HUDEP-2 (cell line): ENCODE data around the gene RPS27.
"Not testable (repeated sequence)": the region's sequence is repeated elsewhere in the genome, so short reads cannot be mapped to it uniquely, and the experiment has no call there.

Experiments
- DNase-seq, 76 experiments: peaks; one replicate each; lab custom pipeline; 2025; ENCODE audit not compliant: unreplicated experiment in 76 of 76; lab: John Stamatoyannopoulos, UW

Gene RPS27

DNA sequence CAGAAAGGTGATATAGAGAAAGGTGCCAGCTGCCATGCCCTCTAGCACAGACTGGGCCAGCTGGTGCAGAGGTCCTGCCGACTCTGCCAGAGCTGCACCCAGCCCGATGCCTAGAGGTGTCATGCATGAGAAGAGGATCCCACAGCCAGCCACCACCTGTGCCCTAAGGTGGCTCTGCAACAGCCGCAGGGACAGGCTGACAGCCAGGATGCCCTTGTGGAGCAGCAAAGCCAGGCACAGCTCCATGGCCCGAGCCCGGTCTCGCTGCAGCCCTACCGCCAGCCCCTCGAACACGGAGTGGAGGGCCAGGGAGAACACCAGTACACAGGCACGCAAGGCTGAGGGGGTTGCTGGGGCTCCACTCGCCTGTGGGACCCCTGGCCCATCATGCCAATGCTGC, 30.4 kb upstream of the RPS27 start:
- DNase-seq: no peak

DNA sequence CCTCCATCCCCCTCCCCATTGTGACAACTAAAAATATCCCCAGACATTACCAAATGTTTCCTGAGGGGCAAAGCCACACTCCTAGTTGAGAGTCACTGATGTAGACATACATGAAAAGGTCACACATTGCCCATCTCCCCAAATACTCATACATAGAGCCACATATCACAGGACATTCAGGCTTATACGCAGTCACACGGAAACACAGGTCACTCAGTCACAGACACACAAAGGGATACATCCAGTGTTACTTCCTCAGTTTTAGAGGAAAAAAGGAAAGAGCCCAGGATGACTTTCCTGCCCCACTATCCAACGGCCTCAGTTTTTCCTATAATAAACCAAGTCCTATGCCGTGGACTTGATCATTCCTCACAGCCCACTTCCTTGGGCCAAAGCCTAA, 29.1 kb upstream of the RPS27 start:
- DNase-seq: no peak

DNA sequence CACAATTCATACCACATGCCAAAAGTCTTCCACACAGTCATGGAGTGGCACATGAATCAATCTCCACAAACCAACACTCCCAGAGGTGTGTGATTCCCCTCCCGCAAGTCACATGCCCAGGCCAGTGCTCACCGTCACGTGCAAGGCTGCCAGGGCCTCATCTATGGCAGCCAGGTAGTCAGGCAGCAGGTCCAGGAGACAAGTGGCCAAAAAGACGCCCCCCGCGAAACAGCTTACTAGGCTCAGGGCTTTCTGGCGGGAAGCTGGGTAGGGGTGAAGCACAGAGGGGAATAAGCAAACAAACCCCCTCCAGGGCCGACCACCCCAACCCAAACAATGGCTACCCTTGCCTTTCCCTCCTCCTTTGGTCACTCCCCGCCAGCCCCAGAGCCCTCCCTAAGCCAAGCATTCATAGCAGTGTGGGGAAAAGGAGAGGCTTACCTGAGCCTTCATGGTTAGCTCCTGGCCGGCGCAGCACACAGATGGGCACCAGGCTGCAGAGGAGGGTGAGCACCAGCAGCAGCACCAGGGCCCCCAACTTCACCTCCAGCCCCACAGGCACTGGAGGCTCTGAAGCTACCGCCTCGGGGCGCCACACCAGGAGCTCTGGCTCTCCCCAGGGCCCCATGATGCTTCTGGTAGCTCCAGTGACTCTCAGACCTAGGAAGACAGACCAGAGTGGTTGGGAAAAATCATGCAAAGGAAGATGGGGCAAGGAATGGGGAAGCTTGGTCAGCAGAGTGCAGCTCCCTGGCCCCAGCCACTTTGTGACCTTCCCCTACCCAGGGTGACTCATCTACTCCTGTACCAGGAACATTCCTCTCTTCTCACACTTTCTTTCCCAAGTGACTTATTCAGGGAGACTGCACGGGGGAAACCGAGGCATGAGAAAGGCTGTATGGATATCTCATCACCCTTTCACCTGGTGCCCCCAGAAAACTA, 28.2 kb upstream of the RPS27 start:
- DNase-seq: no peak

DNA sequence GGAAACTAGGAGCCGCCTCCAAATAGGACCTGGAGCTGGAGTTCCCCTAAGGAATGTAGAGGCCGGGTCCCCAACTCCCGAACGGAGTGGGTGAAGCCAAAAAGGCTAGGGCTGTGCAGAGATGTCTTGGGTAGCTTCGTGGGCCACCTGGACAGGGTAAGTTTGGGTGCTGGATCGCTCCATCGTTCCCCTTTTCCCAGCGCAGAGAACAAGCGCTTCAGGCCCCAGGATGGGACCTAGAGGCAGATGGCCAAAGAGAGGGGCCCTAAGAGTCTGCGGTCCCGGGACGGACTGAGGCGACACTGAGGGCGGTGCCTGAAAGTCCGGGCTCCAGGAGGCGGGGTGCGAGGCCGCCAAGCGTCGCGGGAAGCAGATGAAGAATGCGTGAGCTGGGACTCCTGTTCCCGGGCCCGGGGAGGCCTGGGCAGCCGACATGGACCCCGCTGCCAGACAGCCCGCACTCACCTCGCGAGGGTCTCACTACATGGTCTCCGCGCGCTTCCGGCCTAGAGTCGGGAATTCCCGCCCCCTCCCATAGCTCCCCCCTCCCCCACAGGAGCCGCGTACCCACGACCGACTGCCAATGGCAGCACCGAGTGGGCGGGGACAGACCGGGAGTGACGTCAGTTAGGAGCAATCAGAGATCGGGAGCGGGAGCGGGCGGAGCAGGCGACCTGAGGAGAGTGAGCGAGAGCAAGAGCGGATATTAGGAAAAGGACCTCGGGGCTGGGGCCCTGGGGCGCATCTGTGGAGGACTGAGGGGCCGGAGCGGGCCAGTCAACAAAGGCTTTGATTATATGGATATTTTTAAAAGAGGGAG, 27.3 kb upstream of the RPS27 start, which contains the start of gene SLC39A1:
Gene SLC39A1, minus strand, starts transcription at position 508 of the 820 bp plus-strand sequence. CDS start 822 bp downstream, outside the sequence.
- peak in 75 of 76 experiments; percentile 46 to 98 (median 93) for DNase-seq

DNA sequence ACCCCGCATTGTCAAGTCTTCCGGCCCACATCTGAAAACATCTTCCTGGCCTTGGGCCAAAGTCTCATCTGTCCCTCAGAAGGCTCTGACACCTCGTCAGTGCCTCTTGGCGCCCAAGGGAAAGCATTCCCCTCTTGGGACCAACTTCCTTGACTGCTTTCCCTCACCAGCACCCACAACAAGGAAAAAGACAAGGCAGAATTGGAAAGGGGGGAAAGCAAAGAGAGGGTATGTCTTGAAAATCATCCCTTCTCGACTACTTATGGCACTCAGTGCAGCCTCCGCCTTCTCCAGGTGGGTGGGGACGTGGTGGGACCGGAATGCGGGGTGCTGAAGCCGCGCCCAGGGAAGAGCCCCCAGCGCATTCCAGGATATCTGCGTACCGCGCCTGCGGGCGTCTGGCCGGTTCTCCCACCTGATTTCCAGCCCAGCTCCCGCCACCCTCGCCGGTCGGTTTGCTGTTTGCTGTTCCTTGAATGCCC, 26.7 kb upstream of the RPS27 start:
- peak in 7 of 76 experiments; percentile 34 to 89 (median 64) for DNase-seq

DNA sequence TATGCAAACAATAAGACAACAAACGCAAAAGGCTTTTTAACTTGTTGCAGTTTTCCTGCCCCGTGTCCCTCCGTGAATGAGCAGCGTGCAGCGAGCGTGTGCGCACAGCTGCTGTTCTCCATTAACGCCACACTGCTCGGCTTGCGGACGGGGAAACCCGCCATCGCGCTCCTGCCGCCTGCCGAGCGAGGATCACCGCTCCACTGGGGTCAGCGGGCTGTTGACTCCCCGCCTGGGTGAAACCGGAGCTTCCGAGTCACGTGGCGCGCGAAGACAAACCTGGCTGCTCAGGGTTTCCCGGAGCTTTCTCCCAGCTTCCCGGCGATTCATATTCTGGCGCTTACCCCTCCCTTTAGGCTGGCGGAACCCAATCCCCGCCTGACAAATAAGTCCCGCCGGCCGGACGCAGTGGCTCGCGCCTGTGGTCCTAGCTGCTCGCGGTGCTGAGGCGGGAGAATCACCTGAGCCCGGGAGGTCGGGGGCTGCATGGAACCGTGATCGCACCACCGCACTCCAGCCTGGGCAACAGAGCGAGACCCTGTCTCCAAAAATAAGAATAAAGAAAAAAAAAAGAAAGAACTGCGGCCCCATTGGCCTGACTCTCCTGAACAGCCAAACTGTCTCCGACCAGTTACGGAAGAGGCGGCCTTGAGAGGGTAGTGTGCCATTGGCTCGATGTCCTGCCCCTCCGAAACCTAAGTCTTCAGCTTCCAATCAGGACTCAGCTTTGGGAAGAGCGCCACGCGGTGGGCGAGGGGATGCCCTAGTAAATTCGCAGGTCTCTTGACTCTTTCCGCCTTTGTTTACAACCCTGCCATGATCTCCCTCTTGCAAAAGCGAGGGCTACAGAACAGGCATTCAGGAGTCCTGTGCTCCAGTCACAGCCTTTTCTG, 23.2 kb upstream of the RPS27 start, which contains the start of gene CREB3L4:
Gene CREB3L4, plus strand, starts transcription at position 796 of the 893 bp plus-strand sequence. CDS start 624 bp downstream, outside the sequence.
- DNase-seq: peak in 75 of 76 experiments; percentile 24 to 94 (median 85)

DNA sequence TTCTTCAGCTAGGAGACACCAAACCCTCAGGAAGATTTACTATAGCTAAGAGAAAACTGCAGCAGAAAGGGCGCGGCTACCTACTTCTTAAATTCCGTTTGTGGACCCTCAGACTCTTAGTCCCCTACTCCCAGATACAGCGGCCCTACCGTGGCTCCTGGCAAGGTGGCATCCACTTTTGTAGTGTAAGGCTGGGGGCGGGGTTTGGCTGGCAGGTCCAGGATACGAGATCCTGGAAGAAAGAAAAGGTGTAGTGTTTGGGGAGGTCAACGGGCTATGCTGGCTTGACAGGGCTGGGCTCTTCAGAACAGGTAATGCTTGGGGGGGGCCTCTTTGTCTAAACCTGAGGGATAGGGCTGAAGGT, 22.6 kb upstream of the RPS27 start:
- DNase-seq: peak in 5 of 76 experiments; percentile 13 to 55 (median 20)

DNA sequence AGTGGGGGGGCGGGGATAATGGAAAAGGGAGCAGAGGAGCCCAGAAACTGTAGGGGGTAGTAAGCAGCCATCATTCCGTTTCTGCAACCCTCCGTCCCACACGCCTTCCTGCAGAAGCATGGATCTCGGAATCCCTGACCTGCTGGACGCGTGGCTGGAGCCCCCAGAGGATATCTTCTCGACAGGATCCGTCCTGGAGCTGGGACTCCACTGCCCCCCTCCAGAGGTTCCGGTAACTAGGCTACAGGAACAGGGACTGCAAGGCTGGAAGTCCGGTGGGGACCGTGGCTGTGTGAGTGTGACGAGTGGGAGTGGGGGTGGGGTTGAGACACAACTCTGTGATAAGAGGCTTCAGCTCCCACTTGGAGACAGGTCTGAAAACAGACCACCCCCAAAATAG, 22.2 kb upstream of the RPS27 start:
- DNase-seq: peak in 1 of 76 experiments; percentile 14

DNA sequence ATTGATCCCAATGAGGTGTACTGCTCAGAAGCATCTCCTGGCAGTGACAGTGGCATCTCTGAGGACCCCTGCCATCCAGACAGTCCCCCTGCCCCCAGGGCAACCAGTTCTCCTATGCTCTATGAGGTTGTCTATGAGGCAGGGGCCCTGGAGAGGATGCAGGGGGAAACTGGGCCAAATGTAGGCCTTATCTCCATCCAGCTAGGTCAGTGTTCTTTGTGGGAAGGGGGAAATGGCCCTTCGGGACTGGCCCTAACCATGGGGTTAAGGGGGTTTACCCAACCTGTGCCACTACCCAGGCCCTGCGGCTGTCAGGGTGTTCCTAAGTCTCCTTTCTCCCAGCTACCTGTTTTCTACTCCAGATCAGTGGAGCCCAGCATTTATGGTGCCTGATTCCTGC, 21.6 kb upstream of the RPS27 start:
- no peak for DNase-seq

DNA sequence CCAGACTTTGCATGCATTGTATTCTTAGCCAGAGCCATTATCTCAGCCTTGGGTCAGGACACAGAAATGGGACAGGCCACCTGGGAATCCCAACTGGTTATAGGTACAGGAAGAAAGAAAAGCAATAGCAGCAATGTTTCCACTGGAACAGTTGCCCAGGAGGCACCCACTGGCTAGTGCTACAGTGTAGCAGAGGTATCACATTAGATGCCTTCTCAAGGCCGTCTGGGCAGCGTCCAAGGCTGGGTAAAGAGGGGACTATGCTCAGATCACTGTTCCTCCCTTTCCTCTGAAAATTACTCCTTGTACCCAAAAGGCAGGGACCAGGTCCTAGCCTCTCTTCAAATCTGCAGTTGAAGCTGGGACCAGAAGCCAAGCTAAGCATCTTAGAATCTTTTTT, 20.2 kb upstream of the RPS27 start:
- DNase-seq: no peak

DNA sequence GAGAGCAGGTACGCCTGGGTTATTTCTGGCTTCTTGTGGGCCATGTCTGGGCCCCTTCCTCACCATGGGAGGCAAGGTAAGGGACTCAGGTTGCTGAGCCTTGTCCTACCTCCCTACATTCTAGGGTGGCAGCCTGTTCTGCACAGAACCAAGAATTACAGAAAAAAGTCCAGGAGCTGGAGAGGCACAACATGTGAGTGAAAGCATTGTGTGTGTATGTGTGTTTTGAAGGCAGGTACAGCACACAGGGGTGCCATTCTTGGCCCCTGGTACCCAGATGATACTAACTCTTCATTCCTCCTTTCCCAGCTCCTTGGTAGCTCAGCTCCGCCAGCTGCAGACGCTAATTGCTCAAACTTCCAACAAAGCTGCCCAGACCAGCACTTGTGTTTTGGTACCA, 17.5 kb upstream of the RPS27 start:
- no peak for DNase-seq

DNA sequence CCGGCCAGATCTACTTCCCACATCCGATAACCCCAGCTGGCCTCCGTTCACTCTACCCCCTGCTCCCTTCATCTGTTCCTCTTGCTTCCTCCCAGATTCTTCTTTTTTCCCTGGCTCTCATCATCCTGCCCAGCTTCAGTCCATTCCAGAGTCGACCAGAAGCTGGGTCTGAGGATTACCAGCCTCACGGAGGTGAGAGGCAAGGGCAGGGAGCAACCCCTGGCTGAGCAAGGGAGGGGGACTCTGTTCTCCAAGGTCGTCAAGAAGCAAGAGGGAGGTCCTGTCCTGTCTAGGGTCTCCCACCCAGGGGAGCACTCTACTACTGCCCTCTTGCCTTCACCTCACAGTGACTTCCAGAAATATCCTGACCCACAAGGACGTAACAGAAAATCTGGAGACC, 17.0 kb upstream of the RPS27 start:
- no peak for DNase-seq

DNA sequence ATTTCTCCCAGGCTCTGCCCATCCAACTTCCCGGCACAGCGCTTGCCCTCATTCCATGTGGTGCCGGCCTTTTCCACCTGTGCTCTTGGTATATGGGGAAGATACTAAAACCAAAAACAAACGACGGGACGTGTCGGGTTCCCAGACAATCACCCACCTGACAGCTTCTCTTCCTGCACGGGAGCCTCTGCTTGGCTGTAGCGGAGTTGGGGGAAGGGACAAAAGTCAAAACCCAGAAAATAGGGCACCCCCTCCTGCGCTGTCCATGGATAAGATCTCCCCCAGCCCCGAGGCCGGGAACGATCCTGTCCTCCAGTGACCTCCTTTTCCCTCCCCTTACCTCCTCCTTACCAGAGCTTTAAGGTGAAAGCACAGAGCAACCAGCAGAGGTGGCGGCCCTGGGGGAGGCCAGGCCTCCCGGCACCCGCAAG, 13.7 kb upstream of the RPS27 start:
- DNase-seq: peak in 9 of 76 experiments; percentile 12 to 55 (median 25)

DNA sequence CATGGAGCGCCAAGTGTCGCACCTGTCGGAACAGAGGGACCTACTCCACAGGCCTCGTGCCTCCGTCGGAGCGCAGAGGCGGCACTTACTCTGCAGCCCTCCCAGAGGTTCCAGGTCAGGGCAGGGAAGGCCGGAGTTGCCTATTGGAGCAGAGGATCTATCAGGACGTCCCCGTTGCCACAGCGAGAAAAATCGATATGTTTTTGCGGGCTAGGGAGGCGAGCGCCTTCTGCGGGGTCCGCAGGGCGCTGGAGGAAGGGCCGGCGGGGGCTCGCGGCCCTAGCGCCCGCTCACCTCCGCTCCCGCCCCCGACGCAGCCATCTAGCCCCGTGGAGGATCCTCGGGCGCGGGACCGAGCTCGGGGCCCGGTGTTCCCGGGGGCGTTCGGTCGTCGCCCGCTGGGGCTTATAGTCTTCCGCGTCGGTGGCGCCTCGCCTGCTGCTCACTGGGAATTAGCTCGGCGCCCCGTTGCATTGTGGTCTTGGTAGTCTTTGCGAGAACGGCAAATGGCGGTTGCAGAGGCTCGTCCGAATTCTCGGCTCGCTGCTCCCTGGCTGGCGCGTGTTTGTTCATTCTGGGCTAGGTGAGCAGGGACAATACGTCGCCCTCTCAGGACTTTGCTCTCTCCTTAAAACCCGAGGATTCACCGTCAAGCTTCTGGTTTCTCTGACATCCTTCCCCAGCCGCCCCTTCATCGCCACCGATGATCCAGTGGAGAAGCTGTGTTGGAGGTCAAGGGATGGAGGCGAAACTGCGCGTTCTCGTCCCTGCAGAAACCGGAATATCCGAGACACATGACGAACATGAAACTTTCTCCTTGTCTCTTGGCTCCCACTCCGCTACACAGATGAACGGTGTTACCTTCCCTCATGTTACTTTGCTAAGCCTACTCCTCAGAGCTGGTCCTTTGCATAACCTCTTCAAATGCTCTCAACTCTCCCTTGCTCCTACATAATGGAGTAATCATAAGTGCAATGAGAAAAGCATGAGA, 13.0 kb upstream of the RPS27 start, which contains the start of gene JTB:
Gene JTB, minus strand, starts transcription at position 425 of the 991 bp plus-strand sequence. Its CDS starts 422 bp downstream, at position 3.
- DNase-seq: peak in 70 of 76 experiments; percentile 26 to 83 (median 66)

DNA sequence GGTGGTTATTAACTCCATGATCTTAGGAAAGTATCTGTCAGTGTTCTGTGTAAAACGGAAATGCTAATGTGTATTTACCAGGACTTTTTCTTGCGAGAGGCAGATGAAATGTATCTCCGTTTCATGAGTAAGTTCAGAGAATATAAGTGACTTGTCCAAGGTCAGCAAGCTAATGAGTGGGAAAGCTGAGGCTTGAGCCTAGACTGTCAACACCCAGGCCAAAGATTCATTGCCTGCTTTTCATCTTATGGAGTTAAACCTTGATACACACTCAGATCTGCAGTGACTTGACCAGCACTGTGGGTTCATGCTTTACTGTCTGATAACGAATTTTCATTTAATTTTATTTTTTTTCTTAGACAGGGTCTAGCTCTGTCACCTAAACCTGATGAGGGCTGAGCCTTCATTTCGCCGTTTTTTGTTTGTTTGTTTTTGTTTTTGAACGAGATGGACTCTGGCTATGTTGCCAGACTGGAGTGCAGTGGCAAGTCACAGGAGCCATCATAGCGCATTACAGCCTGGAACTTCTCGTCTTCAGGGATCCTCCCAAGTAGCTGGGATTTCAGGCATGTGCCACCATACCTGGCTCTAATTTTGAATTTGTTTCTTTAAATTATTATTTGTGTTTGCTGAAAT, 12.2 kb upstream of the RPS27 start:
- DNase-seq: peak in 2 of 76 experiments; percentile 31 to 34

DNA sequence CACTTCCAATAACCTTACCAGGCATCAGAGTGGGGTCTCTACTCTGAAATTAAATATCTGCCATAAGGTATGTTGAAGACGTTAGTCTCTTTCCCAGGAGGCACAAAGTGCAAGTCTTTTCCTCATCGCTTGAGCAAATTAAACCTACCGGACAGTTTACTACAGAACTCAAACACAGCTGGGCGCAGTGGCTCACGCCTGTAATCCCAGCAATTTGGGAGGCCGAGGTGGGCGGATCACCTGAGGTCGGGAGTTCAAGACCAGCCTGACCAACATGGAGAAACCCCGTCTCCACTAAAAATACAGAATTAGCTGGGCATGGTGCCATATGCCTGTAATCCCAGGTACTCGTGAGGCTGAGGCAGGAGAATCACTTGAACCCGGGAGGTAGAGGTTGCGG, 11.5 kb upstream of the RPS27 start:
- not testable (repeated sequence) for DNase-seq

DNA sequence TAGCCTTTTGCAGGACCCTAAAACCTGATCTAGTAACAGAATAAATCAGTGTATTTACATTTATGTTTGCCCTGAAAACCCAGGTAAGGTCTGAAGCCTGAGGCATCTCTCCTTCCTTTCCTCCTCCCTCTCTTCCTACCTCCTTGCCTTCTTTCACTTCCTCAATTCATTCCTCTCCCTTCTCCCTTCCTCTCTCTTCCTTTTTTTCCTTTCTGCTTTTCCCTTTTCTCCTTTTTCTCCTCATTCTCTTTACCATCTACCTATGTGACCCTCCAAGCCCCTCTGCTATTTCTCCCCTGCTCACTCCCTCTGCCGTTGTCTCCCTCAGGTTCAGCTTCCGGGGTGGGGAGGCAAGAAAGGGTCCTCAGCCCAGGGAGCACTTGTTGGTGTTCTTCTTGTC, 8.8 kb upstream of the RPS27 start:
- not testable (repeated sequence) for DNase-seq
